ENCODE results near the gene KIAA0930. TPM values are rescaled to one million over a fixed set of nuclear protein-coding genes. Genes with fewer than 3 reads are reported as not detected.

Gene KIAA0930
- total RNA-seq, 2 donors from 2014 or later = 54.1 to 55.2 TPM

DNA sequence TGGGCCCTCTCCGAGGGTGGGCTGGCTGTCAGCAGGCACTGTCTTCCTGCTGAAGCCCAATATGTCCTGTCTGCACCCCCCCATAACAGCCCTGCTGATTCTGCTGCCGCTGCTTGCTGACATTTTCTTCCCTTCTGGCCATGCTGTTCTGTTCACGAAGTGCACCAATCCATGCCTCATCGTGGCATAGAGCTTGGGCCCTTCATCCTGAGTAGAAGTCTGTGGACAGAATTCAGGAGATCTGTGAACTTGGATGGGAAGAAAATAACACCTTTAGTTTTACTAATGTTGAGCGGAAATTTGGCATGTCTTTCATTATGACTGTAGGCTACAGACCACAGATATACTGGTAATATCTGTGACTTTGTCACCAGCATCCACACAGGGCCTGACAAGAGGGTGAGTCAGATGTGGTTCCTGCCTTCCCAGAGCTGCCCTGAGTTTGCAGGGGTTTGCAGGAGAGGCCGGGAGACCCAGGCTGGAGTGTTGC lies 14.1 kb upstream of the KIAA0930 start:
- Mint-ChIP-seq H3K27ac (peak overlapping the region; percentile 9 to 67), H3K27me3 (peaks cover 0 to 3% of the 10 kb centered on the region in 2 donors), H3K9me3 (no peaks in the 10 kb centered on the region), H3K4me3 (peak overlapping the region; percentile 67), H3K36me3 (no peaks in the 10 kb centered on the region), H3K4me1 (ENCODE audit: low read depth in 2 of 2) (peaks cover 12 to 17% of the 10 kb centered on the region in 2 donors)
- DNase-seq (ENCODE audit: low spot score) = no peak
- peak; percentile 83 to 94 for ATAC-seq

DNA sequence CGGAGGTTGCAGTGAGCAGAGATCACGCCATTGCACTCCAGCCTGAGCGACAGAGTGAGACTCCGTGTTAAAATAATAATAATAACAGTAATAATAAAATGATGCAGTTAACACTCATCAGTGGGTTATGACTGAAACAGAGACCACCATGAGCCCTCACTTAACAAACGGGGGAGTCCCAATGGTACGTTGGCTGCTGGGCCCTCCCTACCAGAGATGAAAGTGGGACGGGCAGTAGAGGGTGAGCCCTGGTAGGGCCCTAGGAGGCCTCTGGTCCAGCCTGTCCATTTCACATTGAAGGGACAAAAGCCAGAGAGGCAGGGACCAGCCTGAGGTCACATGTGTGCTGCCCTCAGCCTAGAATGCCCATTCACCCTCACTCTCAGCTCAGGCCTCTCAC lies 13.7 kb upstream of the KIAA0930 start:
- peak overlapping the region in 1 of 2 donors; percentile 67 for H3K27ac Mint-ChIP-seq
- H3K4me3 Mint-ChIP-seq = peak overlapping the region; percentile 67
- no peaks in the 10 kb centered on the region for H3K27me3 Mint-ChIP-seq
- peaks cover 9 to 19% of the 10 kb centered on the region in 2 donors for H3K4me1 Mint-ChIP-seq (ENCODE audit: low read depth in 2 of 2)
- peak in 1 of 2 donors; percentile 70 for ATAC-seq
- H3K36me3 Mint-ChIP-seq = no peaks in the 10 kb centered on the region
- H3K9me3 Mint-ChIP-seq = no peaks in the 10 kb centered on the region
- no peak for DNase-seq (ENCODE audit: low spot score)

DNA sequence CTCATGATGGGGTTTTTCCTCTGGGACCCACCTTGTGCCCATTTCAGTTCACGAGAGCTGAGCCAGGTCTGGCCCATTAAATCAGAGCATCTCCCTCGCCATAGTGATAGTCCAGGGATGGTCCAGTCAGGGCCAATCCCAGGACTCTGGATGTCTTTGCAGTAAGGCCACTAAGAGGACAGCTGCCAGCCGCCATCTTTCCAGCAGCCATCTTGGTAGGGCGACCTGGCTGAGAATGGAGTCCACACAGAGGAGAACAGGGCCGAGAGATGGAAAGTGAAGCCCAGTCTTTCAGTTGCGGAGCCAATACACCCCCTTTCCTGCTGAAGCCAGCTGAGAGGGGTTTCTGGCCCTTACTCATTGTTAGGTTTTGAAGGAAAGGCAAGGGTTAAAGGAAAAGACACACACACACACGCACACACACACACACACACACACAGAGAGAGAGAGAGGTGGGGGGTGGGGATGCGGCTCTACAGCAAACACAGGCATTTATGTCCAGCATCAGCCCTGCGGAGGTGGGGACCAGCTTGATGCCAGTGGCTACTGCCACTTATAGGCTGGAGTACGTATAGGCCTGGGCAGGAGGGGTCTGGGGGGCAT lies 12.4 kb upstream of the KIAA0930 start:
- Mint-ChIP-seq H3K4me1 (ENCODE audit: low read depth in 2 of 2) (peaks cover 9 to 22% of the 10 kb centered on the region in 2 donors), H3K27me3 (no peaks in the 10 kb centered on the region), H3K36me3 (no peaks in the 10 kb centered on the region), H3K27ac (no peak overlapping the region), H3K9me3 (no peaks in the 10 kb centered on the region), H3K4me3 (no peak overlapping the region)
- ATAC-seq = no peak
- DNase-seq (ENCODE audit: low spot score) = no peak

DNA sequence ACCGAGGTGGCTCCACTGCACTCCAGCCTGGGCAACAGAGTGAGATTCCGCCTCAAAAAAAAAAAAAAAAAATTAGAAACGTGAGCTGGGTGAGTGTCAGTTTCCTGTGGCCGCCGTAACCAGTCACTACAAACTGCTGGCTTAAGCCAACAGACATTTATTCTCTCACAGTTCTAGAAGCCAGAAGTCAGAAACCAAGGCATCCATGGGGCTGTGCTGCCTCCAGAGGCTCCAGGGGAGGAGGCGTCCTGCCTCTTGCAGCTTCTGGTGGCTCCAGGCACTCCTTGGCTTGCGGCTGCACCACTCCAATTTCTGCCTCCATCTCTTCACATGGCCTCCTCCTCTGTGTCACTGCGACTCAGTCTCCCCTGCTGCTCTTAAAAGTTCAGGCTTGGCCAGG lies 11.1 kb upstream of the KIAA0930 start:
- DNase-seq (ENCODE audit: low spot score) (no peak), ATAC-seq (no peak)
- Mint-ChIP-seq H3K4me1 (ENCODE audit: low read depth in 2 of 2) (peaks cover 10 to 22% of the 10 kb centered on the region in 2 donors), H3K4me3 (no peak overlapping the region), H3K36me3 (no peaks in the 10 kb centered on the region), H3K27ac (no peak overlapping the region), H3K27me3 (no peaks in the 10 kb centered on the region), H3K9me3 (no peaks in the 10 kb centered on the region)

DNA sequence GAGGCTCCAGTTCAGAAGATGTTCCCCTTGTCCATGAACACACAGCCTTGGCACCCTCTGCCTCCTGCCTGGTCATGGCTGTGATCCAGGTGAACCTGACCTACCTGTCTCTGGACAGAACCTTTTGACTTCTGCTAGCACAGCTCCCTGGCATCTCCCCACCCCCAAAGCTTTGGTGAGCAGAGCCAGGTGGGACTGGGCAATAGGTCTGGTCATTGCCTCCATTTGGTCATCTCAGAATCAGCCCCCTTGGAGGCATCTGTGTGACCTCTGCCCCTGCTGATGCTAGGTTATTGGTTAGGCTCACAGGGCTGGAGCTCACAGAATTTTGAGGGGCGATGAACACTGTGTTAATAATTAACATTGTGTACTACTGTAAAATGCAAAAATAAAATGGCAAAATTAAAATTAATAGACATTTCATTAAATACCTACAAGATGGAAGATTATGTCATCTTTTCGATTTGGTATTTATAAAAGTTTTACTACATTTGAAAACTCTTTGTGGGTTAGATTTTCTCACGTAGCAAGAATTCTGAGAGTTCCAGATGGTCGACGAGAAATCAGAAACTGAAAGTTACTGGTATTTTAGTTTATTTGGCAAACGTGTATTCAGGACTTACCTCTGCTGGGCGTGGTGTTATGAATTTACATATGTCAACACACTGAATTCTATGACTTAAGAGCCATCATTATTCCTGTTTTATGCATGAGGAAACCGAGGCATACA lies 8.3 kb upstream of the KIAA0930 start:
- H3K27me3 Mint-ChIP-seq = no peaks in the 10 kb centered on the region
- no peak overlapping the region for H3K4me3 Mint-ChIP-seq
- H3K36me3 Mint-ChIP-seq = no peaks in the 10 kb centered on the region
- no peaks in the 10 kb centered on the region for H3K9me3 Mint-ChIP-seq
- no peak overlapping the region for H3K27ac Mint-ChIP-seq
- DNase-seq (ENCODE audit: low spot score) (no peak), ATAC-seq (peak in 1 of 2 donors; percentile 20)
- peaks cover 5 to 18% of the 10 kb centered on the region in 2 donors for H3K4me1 Mint-ChIP-seq (ENCODE audit: low read depth in 2 of 2)

DNA sequence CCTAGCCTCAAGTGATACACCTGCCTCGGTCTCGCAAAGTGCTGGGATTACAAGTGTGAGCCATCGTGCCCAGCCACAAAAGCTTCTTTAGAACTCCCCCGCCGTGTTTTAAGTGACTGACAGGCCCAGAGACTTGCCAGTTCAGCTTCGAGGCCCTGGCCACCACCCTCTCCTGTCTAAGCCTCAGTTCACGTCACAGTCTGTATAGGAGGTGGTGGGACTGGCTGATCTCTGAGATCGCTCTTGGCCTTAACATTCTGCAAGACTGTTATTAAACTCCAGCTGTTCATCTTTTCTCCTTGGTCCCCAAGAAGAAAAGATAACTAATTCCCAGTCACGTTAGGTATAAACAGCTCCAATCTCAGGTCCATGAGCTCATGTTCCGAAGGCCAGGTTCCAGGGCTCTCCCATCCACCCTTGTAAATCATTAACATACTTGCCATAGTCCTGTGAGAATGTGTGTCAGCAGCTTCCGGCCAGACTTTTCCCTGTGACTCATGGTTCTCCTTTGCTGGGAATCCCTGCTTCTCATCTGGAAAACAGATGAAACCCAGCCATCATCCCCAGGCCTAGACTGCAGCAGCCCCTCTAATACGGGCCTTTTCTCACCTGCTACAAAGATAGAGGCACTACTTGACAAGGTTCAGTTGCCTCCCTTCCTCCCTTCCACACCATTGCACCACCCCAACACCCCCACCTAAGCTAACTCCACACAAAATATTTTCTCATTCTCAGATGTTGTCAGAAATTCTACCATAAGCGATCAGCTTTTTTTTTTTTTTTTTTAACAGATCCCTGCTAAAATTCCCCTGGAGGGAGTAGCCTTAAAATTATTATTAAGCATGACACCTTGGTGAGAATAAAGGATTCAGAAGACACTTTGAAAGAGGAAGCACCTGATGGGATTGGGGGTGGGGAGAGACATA lies 5.6 kb upstream of the KIAA0930 start:
- peak; percentile 32 for DNase-seq (ENCODE audit: low spot score)
- Mint-ChIP-seq H3K4me1 (ENCODE audit: low read depth in 2 of 2) (peaks cover 10 to 28% of the 10 kb centered on the region in 2 donors), H3K27me3 (no peaks in the 10 kb centered on the region), H3K36me3 (no peaks in the 10 kb centered on the region), H3K4me3 (no peak overlapping the region), H3K27ac (peak overlapping the region in 1 of 2 donors; percentile 86), H3K9me3 (no peaks in the 10 kb centered on the region)
- ATAC-seq = no peak

DNA sequence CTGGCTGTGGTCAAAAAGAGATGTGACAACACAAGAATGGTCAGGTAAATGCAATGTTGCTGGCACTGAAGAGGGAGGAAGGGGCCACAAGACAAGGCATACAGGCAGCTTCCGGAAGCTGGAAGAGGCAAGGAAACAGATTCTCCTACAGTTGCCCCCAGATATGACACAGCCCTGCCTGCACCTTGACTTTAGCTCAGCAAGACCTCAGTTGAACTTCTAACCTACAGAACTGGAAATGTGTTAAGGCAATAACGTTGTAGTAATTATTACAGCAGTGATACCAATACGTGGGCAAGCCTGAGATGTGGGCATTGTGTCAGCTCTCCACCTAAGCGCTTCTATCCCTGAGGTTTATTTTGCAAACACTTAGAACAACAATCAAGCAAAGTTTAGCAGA lies 4.2 kb upstream of the KIAA0930 start:
- no peaks in the 10 kb centered on the region for H3K27me3 Mint-ChIP-seq
- ATAC-seq (no peak), DNase-seq (ENCODE audit: low spot score) (no peak)
- H3K9me3 Mint-ChIP-seq = no peaks in the 10 kb centered on the region
- H3K27ac Mint-ChIP-seq = peak overlapping the region in 1 of 2 donors; percentile 86
- no peak overlapping the region for H3K4me3 Mint-ChIP-seq
- peaks cover 15 to 32% of the 10 kb centered on the region in 2 donors for H3K4me1 Mint-ChIP-seq (ENCODE audit: low read depth in 2 of 2)
- no peaks in the 10 kb centered on the region for H3K36me3 Mint-ChIP-seq

DNA sequence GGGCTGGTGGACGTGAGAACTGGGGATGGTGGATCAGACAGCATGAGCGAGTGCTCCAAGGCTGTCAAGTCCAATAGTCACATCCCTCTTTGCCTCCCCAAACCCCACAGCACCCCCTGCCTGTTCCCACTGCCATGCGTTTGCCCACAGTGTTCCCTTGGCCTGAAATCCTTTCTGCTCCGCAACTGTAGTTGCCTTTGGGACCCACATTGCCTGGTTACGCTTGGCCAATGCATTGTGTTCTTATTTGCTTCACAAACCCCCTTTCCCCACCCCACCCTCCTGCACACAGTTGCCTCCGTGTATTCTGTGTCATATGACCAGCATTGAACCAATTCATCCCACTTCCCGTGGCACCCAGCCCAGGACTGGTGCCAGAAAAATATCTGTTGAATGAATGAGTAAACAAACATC lies 2.1 kb upstream of the KIAA0930 start:
- peak overlapping the region; percentile 65 to 80 for H3K27ac Mint-ChIP-seq
- no peak overlapping the region for H3K4me3 Mint-ChIP-seq
- DNase-seq (ENCODE audit: low spot score) = no peak
- H3K9me3 Mint-ChIP-seq = no peaks in the 10 kb centered on the region
- peaks cover 16 to 45% of the 10 kb centered on the region in 2 donors for H3K4me1 Mint-ChIP-seq (ENCODE audit: low read depth in 2 of 2)
- no peak for ATAC-seq
- no peaks in the 10 kb centered on the region for H3K36me3 Mint-ChIP-seq
- no peaks in the 10 kb centered on the region for H3K27me3 Mint-ChIP-seq

DNA sequence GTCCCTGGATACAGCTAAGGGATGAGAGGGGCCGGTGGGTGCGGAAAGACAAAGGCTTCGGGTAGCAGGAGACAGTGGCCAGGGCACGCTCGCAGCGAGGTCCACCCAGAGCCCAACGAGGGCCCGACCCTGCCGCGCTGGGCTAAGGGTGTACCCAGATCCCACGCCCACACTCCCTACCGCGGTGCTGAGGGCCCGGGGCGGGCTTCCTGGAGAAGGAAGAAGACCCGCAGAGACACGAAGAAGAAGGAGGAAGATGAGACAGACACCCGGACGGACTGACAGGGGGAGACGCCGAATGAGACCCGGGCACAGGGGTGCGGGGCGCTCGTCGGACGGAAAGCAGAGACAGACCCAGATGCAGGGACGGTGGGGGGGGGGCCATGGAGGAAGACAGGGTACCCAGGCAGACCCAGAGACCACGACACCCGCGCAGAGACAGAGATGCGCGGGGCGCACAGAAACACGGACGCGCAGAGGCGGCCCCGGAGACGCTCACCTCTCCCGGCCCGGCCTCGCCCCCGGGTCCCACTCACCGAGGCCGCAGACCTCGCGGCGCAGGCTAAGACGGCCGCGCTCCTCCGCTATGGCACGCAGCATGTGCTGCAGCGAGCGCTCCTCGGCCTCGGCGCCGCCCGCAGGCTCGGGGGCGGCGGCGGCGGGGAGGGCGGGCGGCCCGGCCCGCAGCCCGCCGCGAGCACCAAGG lies 437 bp downstream of the KIAA0930 start:
- Mint-ChIP-seq H3K4me3 (peak overlapping the region; percentile 93), H3K36me3 (no peaks in the 10 kb centered on the region), H3K27ac (peak overlapping the region in 1 of 2 donors; percentile 75), H3K4me1 (ENCODE audit: low read depth in 2 of 2) (peaks cover 22 to 49% of the 10 kb centered on the region in 2 donors), H3K9me3 (no peaks in the 10 kb centered on the region), H3K27me3 (no peaks in the 10 kb centered on the region)
- peak; percentile 52 to 63 for ATAC-seq
- DNase-seq (ENCODE audit: low spot score) = no peak

DNA sequence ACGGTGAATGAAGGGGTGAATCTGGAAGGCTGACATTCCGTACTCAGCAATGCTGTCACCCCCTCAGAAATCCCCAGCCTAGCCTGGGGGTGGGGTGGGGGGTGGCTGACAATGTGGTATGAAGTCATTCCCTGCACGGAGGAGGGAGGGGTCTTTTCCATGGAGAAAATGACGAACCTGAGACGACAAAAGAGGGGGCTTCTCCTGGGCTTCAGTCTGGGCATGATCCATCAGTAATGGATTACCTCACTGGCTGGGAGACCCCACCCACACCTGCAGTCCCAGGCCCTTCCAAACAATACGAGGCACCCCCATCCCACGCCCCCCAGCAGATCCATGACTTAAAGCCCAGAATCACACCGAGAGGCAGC lies 1.0 kb downstream of the KIAA0930 start:
- Mint-ChIP-seq H3K4me3 (peak overlapping the region; percentile 93), H3K27ac (peak overlapping the region in 1 of 2 donors; percentile 75), H3K4me1 (ENCODE audit: low read depth in 2 of 2) (peaks cover 28 to 45% of the 10 kb centered on the region in 2 donors), H3K27me3 (no peaks in the 10 kb centered on the region), H3K9me3 (no peaks in the 10 kb centered on the region), H3K36me3 (no peaks in the 10 kb centered on the region)
- ATAC-seq (no peak), DNase-seq (ENCODE audit: low spot score) (no peak)

DNA sequence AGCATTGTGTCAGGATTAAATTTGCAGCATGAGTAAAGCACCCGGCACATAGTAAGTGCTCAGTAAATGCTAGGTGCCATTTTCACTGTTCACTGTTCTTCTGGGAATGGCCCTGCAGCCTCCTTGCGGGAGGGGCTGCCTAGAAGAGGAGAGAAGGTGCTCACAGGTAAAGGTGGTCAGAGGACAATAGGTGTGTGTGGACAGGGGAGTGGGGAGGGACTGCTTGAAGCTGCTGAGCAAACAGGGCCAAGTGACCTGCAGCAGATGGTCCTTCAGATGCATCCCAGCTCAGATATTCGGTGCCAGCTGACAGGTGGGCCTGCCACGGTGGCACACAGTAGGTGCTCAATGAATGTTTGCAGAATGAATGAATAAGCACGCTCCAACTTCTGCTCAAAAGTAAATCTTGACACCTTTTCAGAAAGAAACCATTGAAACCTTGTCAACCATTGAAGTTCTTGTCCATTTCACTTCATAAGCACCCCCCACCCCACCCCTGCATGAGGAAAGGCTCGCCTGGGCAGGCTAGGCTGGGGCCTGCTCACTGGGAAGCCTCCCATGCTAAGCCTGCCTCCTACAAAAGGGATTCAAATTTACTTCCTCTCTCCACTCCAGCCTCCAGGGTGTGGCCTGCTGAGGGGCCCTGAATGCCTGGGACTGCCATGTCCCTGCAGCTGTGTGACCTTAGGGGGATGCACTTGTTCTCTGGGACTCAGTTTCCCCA lies 1.6 kb downstream of the KIAA0930 start:
- no peak for ATAC-seq
- Mint-ChIP-seq H3K4me1 (ENCODE audit: low read depth in 2 of 2) (peaks cover 30 to 45% of the 10 kb centered on the region in 2 donors), H3K36me3 (no peaks in the 10 kb centered on the region), H3K27me3 (no peaks in the 10 kb centered on the region), H3K4me3 (peak overlapping the region; percentile 93), H3K9me3 (no peaks in the 10 kb centered on the region), H3K27ac (peak overlapping the region in 1 of 2 donors; percentile 75)
- no peak for DNase-seq (ENCODE audit: low spot score)

DNA sequence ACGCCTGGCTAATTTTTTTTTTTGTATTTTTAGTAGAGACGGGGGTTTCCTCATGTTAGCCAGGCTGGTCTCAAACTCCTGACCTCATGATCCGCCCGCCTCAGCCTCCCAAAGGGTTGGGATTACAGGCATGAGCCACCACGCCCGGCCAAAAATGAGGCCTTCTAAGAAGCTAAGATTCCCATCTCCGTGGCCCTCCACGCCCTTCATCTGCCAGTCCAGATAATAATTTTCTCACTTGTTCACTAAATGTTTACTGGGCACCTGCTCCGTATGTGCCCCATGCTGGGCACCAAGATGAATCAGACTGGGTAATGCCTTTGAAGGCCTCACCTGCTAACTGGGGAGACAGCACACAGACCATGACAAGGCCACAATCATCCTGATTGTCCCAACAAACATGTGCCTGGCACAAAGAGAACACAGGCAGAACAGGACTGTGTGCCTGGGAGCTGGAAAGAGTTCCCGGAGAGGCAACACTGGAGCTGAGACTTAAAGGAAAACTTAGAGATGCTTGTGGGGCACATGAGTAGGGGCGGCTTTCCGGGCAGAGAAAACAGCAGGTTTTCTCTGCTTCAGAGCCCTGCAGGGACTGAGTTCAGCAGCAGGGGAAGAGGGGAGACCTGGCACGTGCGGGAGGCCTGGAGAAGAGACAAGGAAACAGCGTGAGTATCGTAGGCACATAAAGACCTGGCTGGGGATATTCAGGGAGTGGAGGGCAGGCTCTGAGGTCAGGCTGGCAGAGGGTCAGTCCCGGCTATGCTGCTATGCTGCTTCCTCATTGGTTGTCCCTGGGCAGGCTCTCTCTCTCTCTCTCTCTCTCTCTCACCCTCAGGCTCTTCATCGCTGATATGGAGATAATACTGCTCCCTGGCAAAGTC lies 2.4 kb downstream of the KIAA0930 start:
- H3K36me3 Mint-ChIP-seq = no peaks in the 10 kb centered on the region
- no peak for DNase-seq (ENCODE audit: low spot score)
- H3K27me3 Mint-ChIP-seq = no peaks in the 10 kb centered on the region
- ATAC-seq = no peak
- H3K4me1 Mint-ChIP-seq (ENCODE audit: low read depth in 2 of 2) = peaks cover 30 to 45% of the 10 kb centered on the region in 2 donors
- peak overlapping the region in 1 of 2 donors; percentile 52 for H3K27ac Mint-ChIP-seq
- H3K4me3 Mint-ChIP-seq = peak overlapping the region; percentile 93
- no peaks in the 10 kb centered on the region for H3K9me3 Mint-ChIP-seq

Data from natural killer cell treated with Interleukin-12 subunit alpha and Interleukin-12 subunit beta and Interleukin-15 and Interleukin-18, amount 100 ng/mL, for 72 hours (primary cell).